ENCODE measurements around the gene PPP2R2D. TPM values are rescaled to one million over a fixed set of nuclear protein-coding genes. Genes with fewer than 3 reads are reported as not detected.

PPP2R2D gene
- polyA plus RNA-seq, 1 experiment: 27.2 TPM

DNA sequence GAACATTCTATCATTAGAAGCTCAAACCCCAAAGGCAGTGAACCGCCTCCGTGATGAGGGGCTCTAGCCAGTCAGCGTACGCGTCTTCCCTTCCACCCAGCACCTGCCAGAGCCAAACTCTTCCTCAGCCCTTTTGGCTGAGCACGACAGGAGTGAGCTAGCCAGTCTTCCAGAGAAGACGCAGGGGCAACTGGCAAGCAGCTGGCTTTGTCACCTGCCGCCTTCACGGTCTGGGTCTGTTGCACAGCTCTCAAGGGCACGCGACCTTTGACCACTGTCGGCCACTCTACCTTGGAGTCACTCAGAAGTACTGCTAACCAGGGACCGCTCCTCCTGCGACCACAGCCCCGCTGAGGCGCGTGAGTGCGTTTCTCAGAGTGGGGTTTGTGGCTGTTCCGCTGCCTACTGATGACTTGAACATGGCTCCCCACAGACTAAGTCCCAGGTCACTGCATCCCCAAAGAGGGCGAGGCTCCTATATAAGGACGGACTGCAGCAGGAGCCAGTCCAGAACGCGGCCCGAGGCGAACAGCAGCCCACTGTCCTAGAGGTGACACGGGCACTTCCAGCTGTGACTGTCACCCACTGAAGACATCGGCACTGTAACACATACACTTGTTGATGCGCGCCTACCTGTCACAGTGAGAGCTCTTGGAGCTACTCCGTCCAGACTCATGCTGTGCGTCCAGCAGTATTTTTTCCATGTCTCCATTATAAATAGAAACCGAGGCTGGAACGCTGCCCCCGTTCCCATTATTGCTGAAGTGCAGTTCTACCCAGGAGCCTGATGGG, 72.5 kb downstream of the PPP2R2D start:
- Histone ChIP-seq H3K27me3 (ENCODE audit: control insufficient read depth, insufficient read depth, low read length) (no peaks in the 10 kb centered on the region), H3K4me3 (ENCODE audit: low read depth, low read length) (no peak overlapping the region), H3K27ac (ENCODE audit: low read depth, low read length) (no peak overlapping the region), H3K9me3 (ENCODE audit: control insufficient read depth, insufficient read depth, low read length) (peaks cover 3% of the 10 kb centered on the region)
- DNase-seq (ENCODE audit: low read depth, low spot score): no peak
- TF ChIP-seq, protein P1, sequence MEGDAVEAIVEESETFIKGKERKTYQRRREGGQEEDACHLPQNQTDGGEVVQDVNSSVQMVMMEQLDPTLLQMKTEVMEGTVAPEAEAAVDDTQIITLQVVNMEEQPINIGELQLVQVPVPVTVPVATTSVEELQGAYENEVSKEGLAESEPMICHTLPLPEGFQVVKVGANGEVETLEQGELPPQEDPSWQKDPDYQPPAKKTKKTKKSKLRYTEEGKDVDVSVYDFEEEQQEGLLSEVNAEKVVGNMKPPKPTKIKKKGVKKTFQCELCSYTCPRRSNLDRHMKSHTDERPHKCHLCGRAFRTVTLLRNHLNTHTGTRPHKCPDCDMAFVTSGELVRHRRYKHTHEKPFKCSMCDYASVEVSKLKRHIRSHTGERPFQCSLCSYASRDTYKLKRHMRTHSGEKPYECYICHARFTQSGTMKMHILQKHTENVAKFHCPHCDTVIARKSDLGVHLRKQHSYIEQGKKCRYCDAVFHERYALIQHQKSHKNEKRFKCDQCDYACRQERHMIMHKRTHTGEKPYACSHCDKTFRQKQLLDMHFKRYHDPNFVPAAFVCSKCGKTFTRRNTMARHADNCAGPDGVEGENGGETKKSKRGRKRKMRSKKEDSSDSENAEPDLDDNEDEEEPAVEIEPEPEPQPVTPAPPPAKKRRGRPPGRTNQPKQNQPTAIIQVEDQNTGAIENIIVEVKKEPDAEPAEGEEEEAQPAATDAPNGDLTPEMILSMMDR (IDR thresholded peaks at IDR 0.05; ENCODE audit: low read depth, low read length): no peak
- ChIA-PET CTCF (interaction anchor here (1.0 to 3.8 kb wide), 2 partner anchors 50 to 88 kb away, joined by 3 to 24 read pairs; no protein-coding TSS in a partner anchor), POLR2A (no interaction called here)

DNA sequence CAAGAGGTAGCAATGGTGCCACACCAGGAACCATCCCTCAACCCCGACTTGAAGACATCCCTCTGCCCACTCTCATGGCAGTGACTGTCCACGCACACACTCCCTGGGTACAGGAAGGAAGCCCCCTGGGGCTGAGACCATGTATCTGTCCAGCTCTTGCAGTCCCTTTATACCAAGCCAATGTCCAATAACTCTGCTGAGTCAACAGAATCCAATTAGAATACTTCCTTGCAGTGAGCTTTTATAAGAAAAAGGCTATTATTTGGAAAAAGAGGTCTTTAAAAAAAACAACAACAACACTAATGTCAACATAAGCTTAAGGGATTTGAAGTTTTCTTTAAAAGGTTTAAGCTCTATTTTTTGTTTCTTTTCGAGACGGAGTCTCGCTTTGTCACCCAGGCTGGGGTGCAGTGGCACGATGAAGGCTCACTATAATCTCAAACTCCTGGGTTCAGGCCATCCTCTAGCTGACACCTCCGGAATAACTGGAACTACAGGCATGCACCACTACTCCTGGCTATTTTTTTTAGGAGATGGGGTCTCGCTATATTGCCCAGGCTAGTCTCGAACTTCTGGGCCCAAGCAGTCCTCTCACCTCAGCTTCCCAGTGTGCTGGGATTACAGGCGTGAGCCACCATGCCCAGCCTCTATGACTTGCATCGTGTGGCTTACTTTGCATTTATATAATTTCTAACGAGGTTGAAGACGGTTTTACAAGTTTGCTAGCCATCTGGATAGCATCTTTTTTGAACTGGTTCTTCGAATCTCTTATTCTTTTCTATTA, 73.4 kb downstream of the PPP2R2D start:
- no peak for DNase-seq (ENCODE audit: low read depth, low spot score)
- Histone ChIP-seq H3K27me3 (ENCODE audit: control insufficient read depth, insufficient read depth, low read length) (no peaks in the 10 kb centered on the region), H3K27ac (ENCODE audit: low read depth, low read length) (no peak overlapping the region), H3K4me3 (ENCODE audit: low read depth, low read length) (no peak overlapping the region), H3K9me3 (ENCODE audit: control insufficient read depth, insufficient read depth, low read length) (peaks cover 3% of the 10 kb centered on the region)
- POLR2A ChIA-PET: no interaction called here
- TF ChIP-seq, protein P1 (IDR thresholded peaks at IDR 0.05; ENCODE audit: low read depth, low read length): no peak
- CTCF ChIA-PET: interaction anchor here (0.6 to 3.8 kb wide), 2 partner anchors 47 to 49 kb away, joined by 9 to 24 read pairs; no protein-coding TSS in a partner anchor

DNA sequence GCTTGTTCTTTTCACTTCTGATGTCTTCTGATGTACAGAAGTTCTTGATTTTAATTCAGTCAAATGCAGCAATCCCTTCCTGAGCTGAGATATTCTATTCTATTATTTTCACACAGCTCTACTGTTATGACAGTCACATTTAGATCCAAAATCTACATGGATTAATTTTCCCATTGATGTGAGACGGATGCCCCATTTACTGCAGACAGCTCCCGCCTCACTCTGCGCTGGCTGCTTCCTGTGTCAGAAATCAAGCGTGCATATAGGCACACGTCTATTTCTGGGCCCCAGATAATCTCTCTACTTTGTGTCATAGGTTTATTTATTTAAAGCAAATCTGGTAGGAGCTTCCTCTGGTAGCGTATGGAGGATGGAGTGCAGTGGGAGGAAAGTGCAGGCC, 74.2 kb downstream of the PPP2R2D start:
- CTCF ChIA-PET: interaction anchor here (0.6 to 3.8 kb wide), 2 partner anchors 46 to 48 kb away, joined by 9 to 24 read pairs; no protein-coding TSS in a partner anchor
- peaks cover 3% of the 10 kb centered on the region for H3K9me3 ChIP-seq (ENCODE audit: control insufficient read depth, insufficient read depth, low read length)
- TF ChIP-seq, protein P1 (IDR thresholded peaks at IDR 0.05; ENCODE audit: low read depth, low read length): no peak
- H3K4me3 ChIP-seq (ENCODE audit: low read depth, low read length): no peak overlapping the region
- no peak for DNase-seq (ENCODE audit: low read depth, low spot score)
- H3K27me3 ChIP-seq (ENCODE audit: control insufficient read depth, insufficient read depth, low read length): no peaks in the 10 kb centered on the region
- H3K27ac ChIP-seq (ENCODE audit: low read depth, low read length): no peak overlapping the region
- POLR2A ChIA-PET: no interaction called here

DNA sequence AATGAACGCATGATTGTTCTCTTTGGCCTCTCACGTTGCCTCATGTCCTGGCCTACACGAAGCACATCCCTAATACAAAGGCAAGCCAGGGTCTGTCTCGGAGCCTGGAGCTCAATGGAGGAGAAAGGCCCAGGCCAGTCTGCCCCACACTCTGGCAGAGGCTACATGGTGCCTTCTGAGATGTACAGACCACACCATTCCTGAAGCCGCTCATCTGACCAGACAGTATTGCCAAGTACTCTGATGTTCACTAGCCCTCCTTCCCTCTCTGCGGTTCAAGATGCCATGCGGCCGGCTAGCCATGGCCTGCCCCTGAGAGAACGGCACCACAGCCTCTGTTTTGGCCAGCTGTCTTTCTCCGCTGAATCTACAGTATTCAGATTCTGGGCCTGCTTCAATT, 75.0 kb downstream of the PPP2R2D start:
- TF ChIP-seq, protein P1 (IDR thresholded peaks at IDR 0.05; ENCODE audit: low read depth, low read length): no peak
- POLR2A ChIA-PET: no interaction called here
- DNase-seq (ENCODE audit: low read depth, low spot score): no peak

More for the DNA sequence above, 75.0 kb downstream of the PPP2R2D start:
- H3K27me3 ChIP-seq (ENCODE audit: control insufficient read depth, insufficient read depth, low read length): no peaks in the 10 kb centered on the region
- CTCF ChIA-PET: interaction anchor here (3.8 kb wide), 1 partner anchor 47 kb away, joined by 24 read pairs; no protein-coding TSS in a partner anchor
- no peak overlapping the region for H3K27ac ChIP-seq (ENCODE audit: low read depth, low read length)
- no peak overlapping the region for H3K4me3 ChIP-seq (ENCODE audit: low read depth, low read length)
- peaks cover 3% of the 10 kb centered on the region for H3K9me3 ChIP-seq (ENCODE audit: control insufficient read depth, insufficient read depth, low read length)
